CD4-positive, alpha-beta T cell treated with Interleukin-6 at 100 ng/mL for 8 hours (primary cell): ENCODE results near the gene MAD1L1.

ENCODE experiments used
- DNase-seq: peaks from one replicate; pipeline ENCODE4 v3.0.0-alpha.2; 2020; ENCODE audit warnings: mixed read lengths, low spot score

The MAD1L1 gene

GRCh38 chr7:2258661-2259365 is 26.1 kb upstream of the MAD1L1 start:
- no peak for DNase-seq

- DNase-seq, result no peak
Observed at GRCh38 chr7:2257651-2258050, 24.9 kb upstream of the MAD1L1 start.

- no peak for DNase-seq
Observed at GRCh38 chr7:2257046-2257551, 24.4 kb upstream of the MAD1L1 start.

- no peak for DNase-seq
Observed at GRCh38 chr7:2256306-2257045, 23.7 kb upstream of the MAD1L1 start.

GRCh38 chr7:2255145-2256139 is 22.7 kb upstream of the MAD1L1 start:
- DNase-seq, result no peak

GRCh38 chr7:2254429-2255144 is 21.8 kb upstream of the MAD1L1 start:
- DNase-seq, result no peak

- no peak for DNase-seq
Observed at GRCh38 chr7:2253525-2254244, 20.9 kb upstream of the MAD1L1 start.

- no peak for DNase-seq
Observed at GRCh38 chr7:2253021-2253420, 20.3 kb upstream of the MAD1L1 start.

- DNase-seq, result no peak
Observed at GRCh38 chr7:2251841-2252771, 19.4 kb upstream of the MAD1L1 start.

- DNase-seq, result no peak
Observed at GRCh38 chr7:2251381-2251780, 18.6 kb upstream of the MAD1L1 start.

- no peak for DNase-seq
Observed at GRCh38 chr7:2249744-2250323, 17.1 kb upstream of the MAD1L1 start.

GRCh38 chr7:2248984-2249694 is 16.4 kb upstream of the MAD1L1 start:
- DNase-seq, result peak; percentile 17

GRCh38 chr7:2247141-2247995 is 14.6 kb upstream of the MAD1L1 start:
- DNase-seq, result no peak

- DNase-seq, result no peak
Observed at GRCh38 chr7:2245883-2246675, 13.3 kb upstream of the MAD1L1 start.

- no peak for DNase-seq
Observed at GRCh38 chr7:2244404-2244995, 11.8 kb upstream of the MAD1L1 start.

- DNase-seq, result no peak
Observed at GRCh38 chr7:2243458-2243857, 10.7 kb upstream of the MAD1L1 start.
